HepG2 (cell line): Measurements from ENCODE around the gene MEAF6. TPM values are rescaled to one million over a fixed set of nuclear protein-coding genes. Genes with fewer than 3 reads are reported as not detected.

Source experiments
- ATAC-seq: fragments of 200-7000 bp; cut with Tn5 transposase; 3 replicates; pipeline ENCODE4 v1.9.1; 2020; ENCODE audit warnings: mild to moderate bottlenecking, moderate library complexity
- BruUV-seq: library from RNA; stranded (reverse); fragments of 400-500 nt; replicated peaks from 2 replicates; lab custom pipeline; 2021; lab: Mats Ljungman, UMichigan
- CTCF ChIA-PET: fragments of 300-600 bp; formaldehyde crosslinking; extraction: SDS; loops from one replicate; lab custom pipeline; 2021; ENCODE audit warnings: low total read pairs, inconsistent platforms, low intra/inter-chr PET ratio; lab: Yijun Ruan, JAX
- POLR2A ChIA-PET: fragments of 350-600 bp; sonication (Branson Sonifier 250); formaldehyde crosslinking; loops from one replicate; lab custom pipeline; 2020; ENCODE audit warnings: antibody characterized with exemption, inconsistent platforms; lab: Yijun Ruan, JAX
- DNase-seq: peaks from one replicate; pipeline ENCODE4 v3.0.0-alpha.2; 2015; ENCODE audit warnings: low spot score
- FAIRE-seq: peaks from 3 replicates; lab custom pipeline; 2011; peaks lifted over from hg19 to GRCh38; lab: Jason Lieb, UNC
- H2AFZ ChIP-seq: one replicate; pipeline ENCODE4 v1.6.1; 2011; ENCODE audit warnings: low read length, inconsistent platforms
- H3K27ac ChIP-seq: fragments of 300-600 bp; 3 replicates; pipeline ENCODE4 v1.8.0; 2011; ENCODE audit warnings: mixed run types, mild to moderate bottlenecking, mixed read lengths, low read length, inconsistent platforms; ENCODE audit not compliant: insufficient read depth; ENCODE audit errors: extremely low read length
- H3K27me3 ChIP-seq, 2 experiments: fragments of 200-600 bp in 1 of 2; 2 replicates in 1 of 2; 3 replicates in 1 of 2; pipeline versions ENCODE4 v1.6.0 to v1.8.0; 2011; ENCODE audit warnings: low read length in 2 of 2, mild to moderate bottlenecking in 2 of 2, moderate library complexity in 2 of 2, inconsistent platforms in 1 of 2; ENCODE audit not compliant: insufficient read depth in 2 of 2, control insufficient read depth in 1 of 2
- H3K36me3 ChIP-seq, 2 experiments: fragments of 200-600 bp in 1 of 2; replicated peaks in 1 of 2; 2 replicates in 1 of 2; 3 replicates in 1 of 2; pipeline versions ENCODE4 v1.5.1 to v1.8.0; 2011; ENCODE audit warnings: low read length in 2 of 2, inconsistent platforms in 1 of 2; ENCODE audit not compliant: insufficient read depth in 2 of 2, control insufficient read depth in 1 of 2
- H3K4me1 ChIP-seq: 2 replicates; pipeline ENCODE4 v1.5.1; 2012; ENCODE audit warnings: low read length, inconsistent platforms; ENCODE audit not compliant: insufficient read depth
- H3K4me2 ChIP-seq: 2 replicates; pipeline ENCODE4 v1.6.0; 2011; ENCODE audit warnings: low read depth, low read length, inconsistent platforms
- H3K4me3 ChIP-seq, 3 experiments: fragments of 200-600 bp in 1 of 3; sonication (generic), shearing (Covaris generic) in 1 of 3; replicated peaks in 1 of 3; 2 replicates each; pipeline ENCODE4 v1.5.1; 2011 to 2016; ENCODE audit warnings: low read length in 3 of 3, inconsistent platforms in 2 of 3, low read depth in 2 of 3, mild to moderate bottlenecking in 2 of 3, control low read depth in 1 of 3, mixed read lengths in 1 of 3; ENCODE audit not compliant: insufficient read depth in 1 of 3
- H3K79me2 ChIP-seq: one replicate; pipeline ENCODE4 v1.6.1; 2011; ENCODE audit warnings: low read length, inconsistent platforms; ENCODE audit not compliant: insufficient read depth
- H3K9ac ChIP-seq: 2 replicates; pipeline ENCODE4 v1.6.0; 2011; ENCODE audit warnings: mild to moderate bottlenecking, low read depth, low read length, inconsistent platforms; ENCODE audit not compliant: insufficient read depth
- H3K9me3 ChIP-seq: 2 replicates; pipeline ENCODE4 v1.5.1; 2012; ENCODE audit warnings: mild to moderate bottlenecking, low read length
- H4K20me1 ChIP-seq: 2 replicates; pipeline ENCODE4 v1.6.0; 2011; ENCODE audit warnings: inconsistent platforms, mild to moderate bottlenecking, low read length, moderate library complexity; ENCODE audit not compliant: insufficient read depth
- FOXM1 ChIP-seq: sonication (generic); formaldehyde crosslinking; IDR thresholded peaks from 2 replicates; pipeline ENCODE4 v1.5.0; 2020; ENCODE audit warnings: missing genetic modification reagents
- ISX ChIP-seq: sonication (generic); formaldehyde crosslinking; conservative IDR thresholded peaks from 2 replicates; pipeline ENCODE4 v1.5.0; 2020; ENCODE audit warnings: missing genetic modification reagents
- MEIS1 ChIP-seq: sonication (generic); formaldehyde crosslinking; IDR thresholded peaks from 2 replicates; pipeline ENCODE4 v1.9.0; 2021; ENCODE audit warnings: mild to moderate bottlenecking, missing genetic modification reagents, moderate library complexity, borderline replicate concordance
- POGK ChIP-seq: sonication (generic); formaldehyde crosslinking; conservative IDR thresholded peaks from 2 replicates; pipeline ENCODE4 v1.8.0; 2022; ENCODE audit warnings: mild to moderate bottlenecking, moderate library complexity, missing genetic modification reagents
- SMARCC2 ChIP-seq: fragments of 450-650 bp; IDR thresholded peaks from 2 replicates; pipeline ENCODE4 v1.6.1; 2017; ENCODE audit warnings: antibody characterized with exemption, mild to moderate bottlenecking
- SRF ChIP-seq: IDR thresholded peaks from 2 replicates; pipeline ENCODE4 v1.6.1; 2011; ENCODE audit warnings: mild to moderate bottlenecking, low read depth, low read length, moderate library complexity
- STAT5B ChIP-seq: sonication (generic); formaldehyde crosslinking; IDR thresholded peaks from 2 replicates; pipeline ENCODE4 v1.4.0; 2020; ENCODE audit warnings: missing genetic modification reagents
- ZNF17 ChIP-seq: sonication (generic); formaldehyde crosslinking; IDR thresholded peaks from 2 replicates; pipeline ENCODE4 v1.5.0; 2020; ENCODE audit warnings: mild to moderate bottlenecking, missing genetic modification reagents
- ZNF318 ChIP-seq: sonication (generic); formaldehyde crosslinking; IDR thresholded peaks from 2 replicates; pipeline ENCODE4 v1.4.0; 2020; ENCODE audit warnings: mild to moderate bottlenecking, missing genetic modification reagents
- WGBS: methylation state at CpG from one replicate; pipeline ENCODE4 v1.1.6; 2017; ENCODE audit warnings: low lambda C conversion rate; 5-methylcytosine and 5-hydroxymethylcytosine counted together
- in situ Hi-C: cut with HindIII; loops from 2 replicates; pipeline ENCODE4 v1.10.0; 2017; ENCODE audit warnings: low pct_unique_long_range_greater_than_20kb; ENCODE audit not compliant: extremely low pct_ligation_motif_present
- intact Hi-C: fragments of 100-400 bp; cut with micrococcal nuclease; formaldehyde crosslinking; loops from one replicate; pipeline ENCODE4 v1.10.0; 2022; ENCODE audit not compliant: unreplicated experiment
- polyA plus RNA-seq, 8 experiments: library from polyadenylated mRNA; depleted of rRNA in 3 of 8; stranded (reverse) in 7 of 8; unstranded in 1 of 8; fragments of >200 nt; fragmentation: Illumina TruSeq in 4 of 8; extraction: Trizol in 4 of 8; gene quantifications; 2 replicates each; pipeline versions ENCODE4 v1.2.1 to v1.2.3, GENCODE V29; 2011 to 2016; ENCODE audit warnings: low read depth in 4 of 8, missing spikeins in 1 of 8, mixed read lengths in 1 of 8; ENCODE audit not compliant: insufficient read depth in 1 of 8
- total RNA-seq, 5 experiments: library from RNA; depleted of rRNA; stranded (reverse); fragments of >200 nt; fragmentation: Illumina TruSeq; extraction: Trizol; gene quantifications; 2 replicates each; pipeline ENCODE4 v1.2.3, GENCODE V29; 2016; ENCODE audit warnings: low read depth in 1 of 5
- TF ChIP-seq, protein P1 (sequence below): sonication (generic); formaldehyde crosslinking; IDR thresholded peaks from 2 replicates; pipeline ENCODE4 v1.4.0; 2020; ENCODE audit warnings: mild to moderate bottlenecking, low read depth, missing genetic modification reagents

Gene MEAF6
- total and polyA plus RNA-seq, 2 of the 13 experiments (the other 11 are each of a cell fraction or from before 2014, with no cell fraction given) = 29.5 to 45.6 TPM

- H3K27ac ChIP-seq = peak overlapping the region; percentile 75
- in situ Hi-C loops = no loop called here
- H3K27me3 ChIP-seq = no peaks in the 10 kb centered on the region; a peak in 1 of 5 replicates
- H3K9me3 ChIP-seq = no peaks in the 10 kb centered on the region
- peak; percentile 89 for DNase-seq
- H3K36me3 ChIP-seq = peaks cover 16 to 40% of the 10 kb centered on the region in 2 experiments
- H2AFZ ChIP-seq = no peak overlapping the region
- peak overlapping the region; percentile 96 for H3K4me2 ChIP-seq
- H3K4me1 ChIP-seq = peaks cover 53% of the 10 kb centered on the region
- H3K9ac ChIP-seq = peak overlapping the region; percentile 63
- BruUV-seq = TSS peak; percentile 80
- WGBS = 0% methylated on average over 2 of the region's 22 CpGs
- ATAC-seq = peak; percentile 60
- POLR2A ChIA-PET = interaction anchor here (0.8 to 6.1 kb wide), 9 partner anchors 6 to 55 kb away, joined by 3 to 57 read pairs (median 4); partner anchors contain the start of gene MEAF6
- CTCF ChIA-PET = interaction anchor here (1.1 kb wide), 1 partner anchor 21 kb away, joined by 3 read pairs; no protein-coding TSS in a partner anchor
- H3K4me3 ChIP-seq = peak overlapping the region; percentile 39 to 85 (median 43); a peak in 5 of 6 replicates
- intact Hi-C loops = loop anchor here (10.0 kb wide), 1 partner anchor 215 kb away; the partner anchor contains the start of gene CDCA8
- FAIRE-seq = peak; percentile 89
- peaks cover 42% of the 10 kb centered on the region for H3K79me2 ChIP-seq
- peaks cover 17% of the 10 kb centered on the region; the same call in 1 of the 2 replicates for H4K20me1 ChIP-seq
- no peak for TF ChIP-seq ZNF318
- TF ChIP-seq ZNF17 (CRISPR knock-in tag) = no peak
- no peak for TF ChIP-seq ISX
- no peak for TF ChIP-seq SRF
- no peak for TF ChIP-seq STAT5B (CRISPR knock-in tag)
- peak; percentile 88 for TF ChIP-seq POGK (CRISPR knock-in tag)
- TF ChIP-seq, protein P1, sequence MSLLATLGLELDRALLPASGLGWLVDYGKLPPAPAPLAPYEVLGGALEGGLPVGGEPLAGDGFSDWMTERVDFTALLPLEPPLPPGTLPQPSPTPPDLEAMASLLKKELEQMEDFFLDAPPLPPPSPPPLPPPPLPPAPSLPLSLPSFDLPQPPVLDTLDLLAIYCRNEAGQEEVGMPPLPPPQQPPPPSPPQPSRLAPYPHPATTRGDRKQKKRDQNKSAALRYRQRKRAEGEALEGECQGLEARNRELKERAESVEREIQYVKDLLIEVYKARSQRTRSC (CRISPR knock-in tag) = no peak
- TF ChIP-seq SMARCC2 = no peak
- TF ChIP-seq MEIS1 (CRISPR knock-in tag) = no peak
- TF ChIP-seq FOXM1 (CRISPR knock-in tag) = no peak
These were observed 35.1 kb downstream of the MEAF6 start for GRCh38 chr1:37479255-37480124.
